Endometrium (tissue), 2 donors: ENCODE measurements around the gene PSMC1.

Source experiments
- FAIRE-seq: peaks from 2 replicates; lab custom pipeline; 2012; peaks lifted over from hg19 to GRCh38; lab: Jason Lieb, UNC
- donor health status: control.
- donor health status: control.

The PSMC1 gene

DNA sequence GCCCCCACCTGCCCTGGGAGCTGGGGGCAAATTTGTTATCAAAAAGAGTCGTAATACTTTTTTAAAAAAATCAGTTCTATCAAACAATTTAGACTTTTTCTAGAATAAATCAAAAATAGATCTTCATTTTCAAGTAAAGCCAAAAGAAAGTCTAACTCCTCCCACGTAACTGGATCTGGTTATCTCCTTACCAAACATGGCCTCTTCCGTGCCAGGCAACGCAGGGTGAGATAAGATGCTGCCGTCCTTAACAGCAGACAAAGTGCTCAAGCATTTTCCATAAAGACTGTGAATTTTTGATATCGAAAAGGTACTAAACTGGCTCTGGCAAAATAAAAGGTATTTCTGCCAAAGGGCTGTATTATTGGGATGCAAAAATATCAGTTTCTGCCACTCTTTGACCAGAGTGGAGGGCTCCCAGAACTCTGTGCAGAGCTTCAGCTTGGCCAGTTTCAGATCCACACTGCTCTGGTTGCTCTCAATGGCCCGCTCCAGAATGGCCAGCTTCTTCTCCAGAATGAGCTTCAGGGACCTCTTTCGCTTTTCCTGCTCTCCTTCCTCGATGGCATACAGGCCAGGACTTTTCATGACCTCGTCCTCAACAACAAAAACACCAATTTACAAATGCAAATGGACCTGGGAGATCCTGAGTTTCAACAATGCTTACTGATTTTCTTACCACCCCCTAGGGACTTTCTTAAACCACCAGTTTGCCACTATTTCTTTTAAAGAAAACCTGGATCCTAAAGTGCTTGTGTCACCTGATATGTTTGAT is 46.4 kb downstream of the PSMC1 start:
- no peak for FAIRE-seq

DNA sequence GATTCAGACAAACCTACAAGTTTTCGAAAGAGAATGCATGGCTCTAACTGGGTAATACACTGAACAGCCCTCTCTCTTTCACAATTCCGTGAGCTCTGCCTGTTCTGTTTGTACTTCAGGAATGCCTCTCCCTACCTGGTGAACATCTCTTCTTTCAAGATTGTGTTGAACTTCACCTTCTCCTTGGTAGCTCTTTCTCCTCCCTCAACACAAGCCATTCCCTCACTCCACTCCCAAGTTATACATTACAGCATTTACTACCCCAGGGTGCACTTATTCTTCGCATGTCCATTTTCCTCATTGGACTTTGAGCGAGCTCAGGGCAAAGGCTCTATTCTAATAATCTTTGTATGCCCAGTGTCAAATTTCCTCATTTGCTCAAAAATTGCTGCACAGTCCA is 47.1 kb downstream of the PSMC1 start:
- FAIRE-seq: no peak

DNA sequence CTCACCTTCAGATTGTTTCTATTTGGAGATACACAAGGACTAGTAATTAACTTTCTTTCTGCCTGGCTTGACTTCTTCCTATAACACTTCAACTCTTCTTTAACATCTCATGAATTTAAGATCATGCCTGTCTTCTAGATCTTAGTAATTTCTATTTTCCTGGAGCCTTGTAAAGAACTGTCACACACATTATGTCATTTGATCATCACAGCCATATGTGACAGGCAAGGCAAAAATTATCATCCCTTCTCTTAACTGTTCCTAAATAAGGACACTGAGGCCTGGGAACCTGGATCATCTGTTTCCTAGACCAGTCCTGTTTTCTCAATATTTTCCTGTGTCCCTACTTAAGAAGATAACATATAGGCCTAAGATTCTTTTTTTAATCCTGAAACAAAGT is 48.1 kb downstream of the PSMC1 start:
- FAIRE-seq: no peak

DNA sequence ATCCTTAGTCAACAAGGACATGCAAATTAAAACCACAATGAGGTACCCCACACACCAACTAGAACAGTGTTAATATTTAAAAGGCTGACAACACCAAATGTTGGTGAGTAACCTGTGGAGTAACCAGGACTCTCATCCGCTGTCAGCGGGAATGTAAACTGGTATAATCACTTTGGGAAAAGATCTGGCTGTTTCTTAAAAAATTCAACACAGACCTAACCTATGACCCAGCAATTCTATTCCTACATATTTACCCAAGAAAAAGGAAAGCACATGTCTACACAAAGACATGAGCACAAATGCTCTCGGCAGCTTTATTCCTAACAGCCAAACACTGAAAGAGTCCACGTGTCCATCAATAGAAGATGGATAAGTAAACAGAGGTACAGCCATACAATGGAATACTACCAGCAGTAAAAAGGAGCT is 48.8 kb downstream of the PSMC1 start:
- no peak for FAIRE-seq

DNA sequence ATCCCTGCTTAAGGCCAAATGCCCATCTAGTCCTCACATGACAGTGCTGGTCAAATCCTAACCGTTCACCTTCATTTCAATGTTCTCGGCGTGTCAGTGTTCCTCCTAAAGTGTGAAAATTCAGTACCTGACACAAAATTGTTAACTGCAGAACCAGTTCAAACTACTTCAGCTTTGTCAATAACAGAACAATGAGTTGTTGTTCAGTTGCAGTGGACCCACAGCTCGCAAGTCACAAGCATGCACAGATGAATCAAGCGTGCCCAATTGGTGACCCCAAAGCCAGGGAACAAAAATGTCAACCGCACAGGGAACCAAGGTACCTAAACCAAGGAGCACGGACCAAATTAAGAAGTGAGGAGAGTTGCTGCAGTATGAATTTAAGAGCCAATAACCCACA is 52.2 kb downstream of the PSMC1 start:
- FAIRE-seq: no peak

DNA sequence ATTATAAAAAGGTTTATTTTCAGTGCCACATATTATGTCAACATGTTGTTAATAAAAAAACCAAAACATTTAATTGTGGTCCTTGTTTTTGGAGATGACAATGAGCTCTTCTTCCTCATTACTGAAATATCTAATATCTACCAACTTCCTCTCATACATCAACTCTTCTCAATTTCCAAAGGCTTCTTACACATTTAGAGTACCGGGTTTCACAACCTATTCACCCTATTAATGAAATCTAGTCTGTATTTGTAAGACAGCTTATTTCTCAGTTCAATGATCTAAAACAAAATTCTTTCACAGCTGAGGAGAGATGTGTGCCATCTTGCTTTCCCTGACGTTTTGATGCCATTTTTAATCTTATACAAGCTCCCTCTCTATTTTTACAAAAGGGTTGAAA is 60.9 kb downstream of the PSMC1 start:
- FAIRE-seq: no peak

DNA sequence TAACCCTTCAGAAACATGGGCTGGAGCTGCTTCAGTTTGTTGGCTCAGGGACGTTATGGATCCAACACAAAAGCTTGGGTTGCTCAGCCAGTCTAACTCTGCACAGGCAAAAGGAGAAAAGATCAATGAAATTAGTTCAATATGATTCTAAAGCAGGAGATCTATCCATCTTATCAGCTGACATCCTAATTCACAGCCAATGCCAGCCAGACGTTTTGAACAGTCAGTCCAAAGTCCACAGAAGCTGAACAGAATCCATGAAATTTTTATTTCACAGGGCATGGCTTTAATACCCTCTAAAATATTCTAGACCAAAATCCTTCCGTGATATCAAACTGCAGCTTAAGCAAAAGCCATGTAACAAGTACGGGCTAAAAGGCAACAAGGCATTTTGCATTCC is 61.7 kb downstream of the PSMC1 start:
- no peak for FAIRE-seq

DNA sequence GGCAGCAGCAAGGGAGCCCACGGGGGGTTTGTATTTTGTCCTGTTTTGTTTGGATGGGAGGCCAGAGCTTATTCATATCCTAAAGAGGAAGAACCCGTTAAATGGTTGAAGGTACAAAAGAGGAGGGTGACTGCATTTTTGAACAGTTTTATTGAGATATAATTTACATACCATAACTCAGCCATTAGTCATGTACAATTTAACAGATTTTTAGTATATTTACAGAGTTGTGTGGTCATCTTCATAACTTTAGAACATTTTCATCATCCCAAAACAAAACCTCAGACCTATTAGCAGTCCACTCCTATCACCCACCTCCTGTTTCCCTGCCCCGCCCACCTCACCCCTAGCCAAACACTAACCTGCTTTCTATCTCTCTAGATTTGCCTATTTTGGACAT is 62.8 kb downstream of the PSMC1 start:
- no peak for FAIRE-seq

DNA sequence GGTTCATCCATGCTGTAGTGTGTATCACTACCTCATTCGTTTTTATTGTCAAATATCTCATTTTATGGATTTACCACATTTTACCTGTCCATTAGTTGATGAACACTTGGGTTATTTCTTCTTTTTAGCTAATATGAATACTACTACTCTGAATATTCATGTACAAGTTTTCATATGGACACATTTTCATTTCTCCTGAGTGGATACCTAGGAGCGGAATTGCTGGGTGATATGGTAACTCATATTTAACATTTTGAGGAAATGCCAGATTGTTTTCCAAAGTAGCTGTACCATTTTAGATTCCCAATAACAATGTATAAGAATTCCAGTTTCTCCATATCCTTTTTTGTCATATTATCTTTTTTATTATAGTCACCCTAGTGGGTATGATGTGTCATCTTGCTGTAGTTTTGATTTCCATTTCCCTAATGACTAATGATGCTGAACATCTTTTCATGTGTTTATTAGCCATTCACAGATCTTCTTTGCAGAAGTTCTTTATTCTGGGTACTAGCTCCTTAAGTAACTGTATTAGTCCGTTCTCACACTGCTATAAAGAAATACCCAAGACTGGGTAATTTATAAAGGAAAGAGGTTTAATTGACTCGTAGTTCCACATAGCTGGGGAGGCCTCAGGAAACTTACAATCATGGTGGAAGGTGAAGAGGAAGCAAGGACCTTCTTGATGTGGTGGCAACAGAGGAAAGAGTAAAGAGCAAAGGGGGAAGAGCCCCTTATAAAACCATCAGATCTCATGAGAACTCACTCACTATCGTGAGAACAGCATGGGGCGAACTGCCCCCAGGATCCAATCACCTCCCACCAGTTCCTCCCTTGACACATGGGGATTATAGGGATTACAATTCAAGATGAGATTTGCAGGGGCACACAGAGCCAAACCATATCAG is 63.5 kb downstream of the PSMC1 start:
- no peak for FAIRE-seq

DNA sequence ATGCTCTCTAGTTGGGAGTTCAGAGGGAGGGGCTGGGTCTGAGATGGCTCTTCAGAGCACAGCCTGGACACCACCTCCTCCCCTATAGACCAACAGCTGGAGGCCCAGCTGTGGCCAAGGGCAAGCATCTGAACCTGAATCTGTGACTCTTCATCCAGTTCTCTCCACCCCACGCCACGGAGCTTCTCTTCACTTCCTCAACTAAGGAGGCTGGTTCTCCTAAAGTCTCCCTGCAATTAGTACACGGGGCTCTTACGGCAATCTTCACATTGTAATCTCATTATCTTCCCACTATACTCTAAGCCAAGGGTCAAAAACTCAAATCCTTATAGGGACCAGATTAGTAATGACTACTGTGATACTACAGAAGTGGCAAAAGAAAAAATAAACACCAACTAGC is 65.5 kb downstream of the PSMC1 start:
- FAIRE-seq: no peak
